OCI-LY7 (cell line): Measurements from ENCODE around the gene TPCN2.

Source experiments
- EZH2phosphoT487 ChIP-seq: fragments of 200-600 bp; sonication (generic); IDR thresholded peaks from 2 replicates; pipeline ENCODE4 v1.6.1; 2018; ENCODE audit warnings: low read depth, borderline replicate concordance, mild to moderate bottlenecking, mixed run types, antibody characterized with exemption, low read length, moderate library complexity, mixed read lengths
- TF ChIP-seq, protein P1 (sequence below): fragments of 200-600 bp; sonication (generic); conservative IDR thresholded peaks from 2 replicates; pipeline ENCODE4 v1.5.1; 2014; ENCODE audit warnings: mild to moderate bottlenecking, antibody characterized with exemption, low read length, moderate library complexity, mixed read lengths

- TF ChIP-seq, protein P1, sequence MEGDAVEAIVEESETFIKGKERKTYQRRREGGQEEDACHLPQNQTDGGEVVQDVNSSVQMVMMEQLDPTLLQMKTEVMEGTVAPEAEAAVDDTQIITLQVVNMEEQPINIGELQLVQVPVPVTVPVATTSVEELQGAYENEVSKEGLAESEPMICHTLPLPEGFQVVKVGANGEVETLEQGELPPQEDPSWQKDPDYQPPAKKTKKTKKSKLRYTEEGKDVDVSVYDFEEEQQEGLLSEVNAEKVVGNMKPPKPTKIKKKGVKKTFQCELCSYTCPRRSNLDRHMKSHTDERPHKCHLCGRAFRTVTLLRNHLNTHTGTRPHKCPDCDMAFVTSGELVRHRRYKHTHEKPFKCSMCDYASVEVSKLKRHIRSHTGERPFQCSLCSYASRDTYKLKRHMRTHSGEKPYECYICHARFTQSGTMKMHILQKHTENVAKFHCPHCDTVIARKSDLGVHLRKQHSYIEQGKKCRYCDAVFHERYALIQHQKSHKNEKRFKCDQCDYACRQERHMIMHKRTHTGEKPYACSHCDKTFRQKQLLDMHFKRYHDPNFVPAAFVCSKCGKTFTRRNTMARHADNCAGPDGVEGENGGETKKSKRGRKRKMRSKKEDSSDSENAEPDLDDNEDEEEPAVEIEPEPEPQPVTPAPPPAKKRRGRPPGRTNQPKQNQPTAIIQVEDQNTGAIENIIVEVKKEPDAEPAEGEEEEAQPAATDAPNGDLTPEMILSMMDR = no peak
- TF ChIP-seq EZH2phosphoT487 = no peak
Observed at GRCh38 chr11:69105461-69106030, 56.8 kb downstream of the TPCN2 start.
